Sigmoid colon (tissue), 7 donors: ENCODE measurements around the gene VGLL4. TPM values are rescaled to one million over a fixed set of nuclear protein-coding genes. Genes with fewer than 3 reads are reported as not detected.
A peak's percentile ranks its signal among the peaks of the same experiment; 100 is the strongest.
"Not testable (repeated sequence)": the region's sequence is repeated elsewhere in the genome, so short reads cannot be mapped to it uniquely, and the experiment has no call there.

ENCODE experiments used
- DNase-seq: peaks from one replicate; pipeline ENCODE4 v3.0.0-alpha.2; 2019
- H3K27ac ChIP-seq, 4 donors: fragments of 200-600 bp; sonication (generic); one replicate each; pipeline ENCODE4 v1.5.1; 2016 to 2019; ENCODE audit warnings: mild to moderate bottlenecking in 1 of 4
- H3K27me3 ChIP-seq, 3 donors: fragments of 200-600 bp; sonication (generic); one replicate each; pipeline ENCODE4 v1.5.1; 2019; ENCODE audit warnings: mild to moderate bottlenecking in 1 of 3
- H3K36me3 ChIP-seq, 4 donors: fragments of 200-600 bp; sonication (generic); one replicate each; pipeline ENCODE4 v1.5.1; 2016 to 2019
- H3K4me1 ChIP-seq, 4 donors: fragments of 200-600 bp; sonication (generic); one replicate each; pipeline ENCODE4 v1.5.1; 2017 to 2019
- H3K4me3 ChIP-seq, 4 donors: fragments of 200-600 bp; sonication (generic); one replicate each; pipeline ENCODE4 v1.5.1; 2017 to 2019; ENCODE audit warnings: mild to moderate bottlenecking in 2 of 4, moderate library complexity in 1 of 4
- H3K9me3 ChIP-seq, 4 donors: fragments of 200-600 bp in 3 of 4; sonication (generic) in 3 of 4; one replicate each; pipeline versions ENCODE4 v1.5.1 to v1.6.1; 2013 to 2019
- CTCF ChIP-seq, 4 experiments: fragments of 450-650 bp in 3 of 4; fragments of 200-600 bp in 1 of 4; IDR thresholded peaks; one replicate each; pipeline ENCODE4 v1.5.1; 2016 to 2019; ENCODE audit warnings: antibody characterized with exemption in 4 of 4, mild to moderate bottlenecking in 3 of 4, moderate library complexity in 2 of 4
- EP300 ChIP-seq, 4 donors: sonication (generic); formaldehyde crosslinking; IDR thresholded peaks; one replicate each; pipeline ENCODE4 v1.6.1; 2017; ENCODE audit warnings: antibody characterized with exemption in 4 of 4
- POLR2A ChIP-seq, 2 donors: fragments of 450-650 bp; IDR thresholded peaks; one replicate each; pipeline ENCODE4 v1.6.1; 2016; ENCODE audit warnings: antibody characterized with exemption in 2 of 2, mild to moderate bottlenecking in 2 of 2, moderate library complexity in 2 of 2
- POLR2AphosphoS5 ChIP-seq, 4 donors: sonication (generic); formaldehyde crosslinking; IDR thresholded peaks; one replicate each; pipeline ENCODE4 v1.6.1; 2017; ENCODE audit warnings: antibody characterized with exemption in 4 of 4
- WGBS, 2 donors: extraction: QIAGEN DNeasy Blood & Tissue Kit; methylation state at CpG; one replicate each; pipeline ENCODE4 v1.1.7; 2013; 5-methylcytosine and 5-hydroxymethylcytosine counted together
- intact Hi-C: fragments of 100-400 bp; cut with DNase I; formaldehyde crosslinking; loops from one replicate; pipeline ENCODE4 v1.15.1; 2023
- polyA plus RNA-seq, 3 donors: library from polyadenylated mRNA; stranded (reverse); fragments of 200-250 nt; gene quantifications; one replicate each; pipeline ENCODE4 v1.2.3, GENCODE V29; 2013
- total RNA-seq, 4 donors: library from RNA; depleted of rRNA; stranded (reverse); fragments of >200 nt; gene quantifications; one replicate each; pipeline ENCODE4 v1.1.0, GENCODE V29; 2016
- donor health status: healthy with polysubstance abuse.
- donor health status: Bipolar disorder and iron deficiency.
- donor health status: healthy.

Gene VGLL4
- total and polyA plus RNA-seq, 7 donors: 26.4 to 56.5 (median 41.5) TPM

GRCh38 chr3:11529281-11529680, 114.4 kb downstream of the VGLL4 start:
- no peak for DNase-seq
- H3K4me3 ChIP-seq: no peak overlapping the region
- H3K4me1 ChIP-seq: peaks cover 0 to 28% (median 17%) of the 10 kb centered on the region in 4 donors
- no peaks in the 10 kb centered on the region for H3K27me3 ChIP-seq
- intact Hi-C loops: loop anchor here (10.0 kb wide), 1 partner anchor 144 kb away; no protein-coding TSS in a partner anchor
- no peak for TF ChIP-seq EP300 (IDR thresholded peaks at IDR 0.05)
- TF ChIP-seq POLR2A (IDR thresholded peaks at IDR 0.05): no peak
- no peak for TF ChIP-seq POLR2AphosphoS5 (IDR thresholded peaks at IDR 0.05)
- no peak for TF ChIP-seq CTCF (IDR thresholded peaks at IDR 0.05)
- no peak overlapping the region for H3K27ac ChIP-seq
- H3K36me3 ChIP-seq: no peaks in the 10 kb centered on the region
- 80 to 83% methylated on average over 4 of the region's 4 CpGs for WGBS, 2 donors
- no peaks in the 10 kb centered on the region for H3K9me3 ChIP-seq

GRCh38 chr3:11526121-11526520, 117.6 kb downstream of the VGLL4 start:
- WGBS, 2 donors: 96 to 97% methylated on average over 5 of the region's 5 CpGs
- H3K4me3 ChIP-seq, H3K9me3 ChIP-seq, DNase-seq, H3K27me3 ChIP-seq, H3K27ac ChIP-seq, H3K36me3 ChIP-seq: not testable (repeated sequence)
- H3K4me1 ChIP-seq: peaks cover 0 to 42% (median 30%) of the 10 kb centered on the region in 4 donors
- intact Hi-C loops: loop anchor here (10.0 kb wide), 1 partner anchor 141 kb away; no protein-coding TSS in a partner anchor

GRCh38 chr3:11523572-11524101, 120.1 kb downstream of the VGLL4 start:
- Histone ChIP-seq H3K36me3 (no peaks in the 10 kb centered on the region), H3K4me3 (no peak overlapping the region), H3K4me1 (peaks cover 0 to 18% (median 16%) of the 10 kb centered on the region in 4 donors), H3K27ac (peak overlapping the region; percentile 42 to 68 (median 58)), H3K9me3 (no peaks in the 10 kb centered on the region), H3K27me3 (no peaks in the 10 kb centered on the region)
- DNase-seq: peak; percentile 78
- intact Hi-C loops: loop anchor here (10.0 kb wide), 1 partner anchor 139 kb away; no protein-coding TSS in a partner anchor
- 73 to 87% methylated on average over 7 of the region's 7 CpGs for WGBS, 2 donors
- TF ChIP-seq POLR2A (IDR thresholded peaks at IDR 0.05): no peak
- no peak for TF ChIP-seq CTCF (IDR thresholded peaks at IDR 0.05)
- TF ChIP-seq POLR2AphosphoS5 (IDR thresholded peaks at IDR 0.05): peak in 1 of 4 donors; percentile 21
- peak in 1 of 4 donors; percentile 26 for TF ChIP-seq EP300 (IDR thresholded peaks at IDR 0.05)

- H3K9me3 ChIP-seq: no peaks in the 10 kb centered on the region
- H3K4me1 ChIP-seq: peaks cover 0 to 18% (median 16%) of the 10 kb centered on the region in 4 donors
- no peaks in the 10 kb centered on the region for H3K36me3 ChIP-seq
- H3K27me3 ChIP-seq: no peaks in the 10 kb centered on the region
- no peak for TF ChIP-seq POLR2AphosphoS5 (IDR thresholded peaks at IDR 0.05)
- no peak for TF ChIP-seq CTCF (IDR thresholded peaks at IDR 0.05)
- TF ChIP-seq POLR2A (IDR thresholded peaks at IDR 0.05): no peak
- TF ChIP-seq EP300 (IDR thresholded peaks at IDR 0.05): no peak
- no peak overlapping the region for H3K4me3 ChIP-seq
- peak overlapping the region; percentile 42 to 68 (median 58) for H3K27ac ChIP-seq
- WGBS, 2 donors: 82 to 86% methylated on average over 8 of the region's 8 CpGs
- intact Hi-C loops: loop anchor here (10.0 kb wide), 1 partner anchor 138 kb away; no protein-coding TSS in a partner anchor
- DNase-seq: peak; percentile 54
Observed at GRCh38 chr3:11522953-11523571, 120.7 kb downstream of the VGLL4 start.

- no peak overlapping the region for H3K4me3 ChIP-seq
- DNase-seq: peak; percentile 33
- H3K27ac ChIP-seq: peak overlapping the region in 2 of 4 donors; percentile 42 to 68
- no peaks in the 10 kb centered on the region for H3K9me3 ChIP-seq
- peaks cover 0 to 18% (median 16%) of the 10 kb centered on the region in 4 donors for H3K4me1 ChIP-seq
- TF ChIP-seq EP300 (IDR thresholded peaks at IDR 0.05) (no peak), POLR2A (IDR thresholded peaks at IDR 0.05) (no peak), CTCF (IDR thresholded peaks at IDR 0.05) (no peak), POLR2AphosphoS5 (IDR thresholded peaks at IDR 0.05) (no peak)
- no peaks in the 10 kb centered on the region for H3K27me3 ChIP-seq
- WGBS, 2 donors: 92 to 95% methylated on average over 5 of the region's 5 CpGs
- no peaks in the 10 kb centered on the region for H3K36me3 ChIP-seq
- intact Hi-C loops: loop anchor here (10.0 kb wide), 1 partner anchor 138 kb away; no protein-coding TSS in a partner anchor
Observed at GRCh38 chr3:11522398-11522715, 121.4 kb downstream of the VGLL4 start.
